CD4-positive, alpha-beta T cell treated with Interleukin-10 for 1 hour (primary cell): ENCODE measurements around the gene CA12.
"Not testable (repeated sequence)": the region's sequence is repeated elsewhere in the genome, so short reads cannot be mapped to it uniquely, and the experiment has no call there.

ENCODE experiments used
- DNase-seq: peaks from one replicate; pipeline ENCODE4 v3.0.0-alpha.2; 2020

The CA12 gene

GRCh38 chr15:63334821-63335220, 46.8 kb downstream of the CA12 start:
- DNase-seq: no peak

DNA sequence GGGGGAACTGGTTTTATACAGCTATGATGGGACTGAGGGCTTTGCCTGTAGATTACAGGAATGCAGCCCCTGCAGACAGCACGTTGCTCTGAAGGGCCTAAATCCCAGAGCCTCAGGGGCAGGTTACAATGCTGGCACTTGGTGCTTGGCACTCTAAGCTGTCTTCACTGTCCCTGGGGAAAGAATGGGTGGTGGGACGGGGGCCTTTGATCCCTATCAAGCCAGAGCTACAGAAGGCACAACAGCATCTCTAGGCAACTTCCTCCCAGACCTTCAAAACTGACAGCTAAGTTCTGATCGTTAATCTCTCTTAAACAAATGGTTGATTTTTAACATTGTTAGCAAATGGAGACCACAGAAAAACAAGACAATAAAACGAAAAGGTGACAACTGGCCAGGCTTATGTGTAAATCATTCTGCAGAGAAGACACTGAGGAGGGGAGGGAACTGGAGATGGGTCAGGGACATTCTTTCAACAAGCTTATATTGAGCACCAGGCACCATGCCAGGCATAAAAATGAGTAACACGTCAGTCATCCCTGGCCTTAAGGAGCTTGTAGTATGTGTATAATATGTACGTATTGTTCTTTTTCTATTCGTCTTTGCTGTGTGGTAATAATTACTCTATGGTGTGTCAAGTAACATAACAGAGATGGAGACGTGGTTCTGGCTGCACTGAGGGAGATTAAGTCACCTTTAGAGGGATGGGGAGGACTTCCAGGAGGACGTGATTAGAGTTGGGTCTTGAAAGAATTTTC, 49.1 kb downstream of the CA12 start:
- no peak for DNase-seq

- no peak for DNase-seq
Measured at GRCh38 chr15:63331456-63331855, 50.2 kb downstream of the CA12 start.

GRCh38 chr15:63330926-63331325, 50.7 kb downstream of the CA12 start:
- no peak for DNase-seq

DNA sequence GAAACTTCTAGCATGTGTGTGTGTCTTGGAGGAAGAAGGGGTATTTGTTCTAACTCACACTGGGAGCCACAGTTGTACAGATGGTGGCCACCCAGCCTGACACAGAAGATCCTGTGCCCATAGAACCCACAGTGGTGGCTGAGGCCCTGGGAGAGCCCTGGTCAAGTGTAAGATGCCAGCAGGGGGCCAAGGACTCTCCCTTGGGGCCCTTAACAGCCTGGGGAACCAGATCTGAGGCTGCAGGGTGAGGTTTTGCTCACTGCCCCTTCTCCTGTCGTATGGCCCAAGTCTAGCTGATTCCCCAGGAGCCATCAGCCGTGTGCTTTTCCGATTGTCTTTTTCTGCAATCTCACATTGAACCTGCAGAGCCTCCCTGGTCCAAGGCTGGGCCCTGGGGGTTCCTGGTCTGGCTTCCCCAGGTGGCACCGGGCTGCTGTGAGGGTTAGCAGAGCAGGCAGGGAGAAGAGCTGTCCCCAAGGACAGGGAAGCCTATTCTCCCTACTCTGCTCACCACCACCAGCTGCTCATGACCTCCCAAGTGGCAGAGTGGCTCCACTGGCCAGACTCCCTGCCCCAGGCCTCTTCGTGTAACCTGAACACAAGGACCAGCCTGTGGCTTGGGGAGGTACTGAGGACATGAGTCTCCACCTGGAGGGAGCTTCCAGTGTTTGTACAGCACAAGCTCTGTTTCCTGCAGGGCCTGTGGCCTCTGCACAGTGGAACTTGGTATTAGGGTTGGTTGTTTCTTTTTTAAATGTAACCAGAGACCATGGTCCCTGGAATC, 51.9 kb downstream of the CA12 start:
- DNase-seq: no peak

GRCh38 chr15:63327648-63328421, 53.8 kb downstream of the CA12 start:
- no peak for DNase-seq

GRCh38 chr15:63324770-63325169, 56.9 kb downstream of the CA12 start:
- DNase-seq: no peak

DNA sequence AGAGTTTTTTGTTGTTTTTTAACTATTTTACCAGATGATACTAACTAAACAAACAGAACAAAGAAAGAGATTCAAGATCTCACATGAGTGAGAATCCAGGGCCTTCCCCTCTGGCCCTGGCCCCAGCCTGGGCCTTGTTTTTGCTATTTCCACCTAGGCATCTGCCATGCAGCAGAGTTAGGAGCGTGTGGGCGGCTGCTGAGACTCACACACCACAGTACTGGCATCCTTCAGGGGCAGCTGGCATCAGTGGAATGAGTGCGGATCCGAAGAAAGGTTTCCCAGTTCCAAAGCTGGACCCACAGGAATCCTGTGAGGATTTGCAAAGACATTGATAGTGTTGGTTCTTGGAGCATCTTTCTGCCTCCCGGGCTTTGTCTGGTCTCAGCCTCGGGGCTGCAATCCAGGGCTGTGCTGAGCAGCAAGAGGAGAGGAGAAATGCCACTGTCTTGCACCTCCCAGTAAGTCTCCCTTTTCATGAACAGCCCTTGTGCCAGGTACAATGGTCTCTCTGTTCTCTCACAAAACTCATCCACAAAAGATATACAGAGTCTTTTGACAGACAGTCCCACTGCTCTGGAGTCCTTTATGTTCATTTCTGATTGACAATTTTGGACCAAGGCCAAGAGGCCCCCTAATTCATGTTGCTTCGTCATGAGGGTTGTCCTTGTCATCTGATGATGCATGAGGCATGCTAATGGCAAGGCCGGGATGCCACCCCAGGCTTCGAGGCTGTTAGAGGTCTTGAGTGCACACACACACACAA, 57.7 kb downstream of the CA12 start:
- DNase-seq: no peak

- no peak for DNase-seq
Measured at GRCh38 chr15:63322541-63322940, 59.1 kb downstream of the CA12 start.

GRCh38 chr15:63321462-63321861, 60.2 kb downstream of the CA12 start:
- DNase-seq: no peak

GRCh38 chr15:63320981-63321380, 60.7 kb downstream of the CA12 start:
- not testable (repeated sequence) for DNase-seq

DNA sequence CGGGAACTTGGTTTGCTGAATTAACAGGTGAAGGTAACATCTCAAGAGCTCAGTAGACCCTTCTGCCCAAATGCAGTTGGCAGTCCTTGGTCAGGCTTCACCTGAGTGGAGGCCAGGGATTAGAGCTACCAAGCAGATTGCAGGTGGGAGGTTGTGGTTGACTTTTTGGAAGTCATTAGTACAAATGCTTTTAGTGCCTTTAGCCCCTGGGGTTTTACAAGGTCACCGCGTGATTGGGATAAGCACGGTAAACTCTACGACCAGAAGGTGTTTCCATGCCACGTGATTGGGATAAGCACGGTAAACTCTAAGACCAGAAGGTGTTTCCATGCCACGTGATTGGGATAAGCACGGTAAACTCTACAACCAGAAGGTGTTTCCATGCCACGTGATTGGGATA, 61.2 kb downstream of the CA12 start:
- DNase-seq: not testable (repeated sequence)

- DNase-seq: no peak
Measured at GRCh38 chr15:63319065-63319464, 62.6 kb downstream of the CA12 start.

- no peak for DNase-seq
Measured at GRCh38 chr15:63318344-63318743, 63.3 kb downstream of the CA12 start.

DNA sequence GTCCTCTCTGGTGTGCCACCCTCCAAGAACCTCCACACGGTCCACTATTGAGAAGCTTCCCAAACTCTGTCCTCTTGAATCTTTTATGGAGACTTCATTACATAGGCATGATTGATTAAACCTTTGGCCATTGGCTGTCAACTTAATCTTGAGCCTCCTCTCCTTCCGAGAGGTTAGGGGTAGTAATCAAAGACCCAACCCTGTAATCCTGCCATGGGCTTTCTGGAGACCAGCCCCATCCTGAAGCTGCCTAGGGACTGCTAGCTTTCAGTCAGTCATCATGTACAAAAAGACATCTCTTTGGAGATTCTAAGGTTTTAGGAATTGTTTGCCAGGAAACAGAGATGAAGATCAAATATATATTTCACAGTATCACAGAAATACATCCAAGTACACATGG, 67.2 kb downstream of the CA12 start:
- no peak for DNase-seq

DNA sequence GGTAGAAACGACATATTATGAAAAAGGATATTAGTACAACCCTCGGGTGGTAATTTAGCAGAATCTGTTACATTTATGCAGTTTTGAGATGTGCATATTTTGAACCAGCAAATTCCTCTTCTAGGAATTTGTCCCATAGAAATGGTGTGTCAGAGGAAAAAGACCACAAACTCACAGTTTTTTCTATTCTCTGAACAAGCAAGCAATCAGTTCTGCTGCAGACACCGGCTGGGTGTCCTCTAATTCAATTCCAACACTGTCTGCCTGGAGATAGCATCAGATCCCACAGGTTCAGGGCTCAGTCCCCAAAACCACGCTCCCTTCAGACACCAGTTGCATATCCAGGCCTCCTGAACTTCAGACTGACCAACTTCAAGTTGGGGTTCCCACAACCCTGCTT, 67.8 kb downstream of the CA12 start:
- DNase-seq: no peak

DNA sequence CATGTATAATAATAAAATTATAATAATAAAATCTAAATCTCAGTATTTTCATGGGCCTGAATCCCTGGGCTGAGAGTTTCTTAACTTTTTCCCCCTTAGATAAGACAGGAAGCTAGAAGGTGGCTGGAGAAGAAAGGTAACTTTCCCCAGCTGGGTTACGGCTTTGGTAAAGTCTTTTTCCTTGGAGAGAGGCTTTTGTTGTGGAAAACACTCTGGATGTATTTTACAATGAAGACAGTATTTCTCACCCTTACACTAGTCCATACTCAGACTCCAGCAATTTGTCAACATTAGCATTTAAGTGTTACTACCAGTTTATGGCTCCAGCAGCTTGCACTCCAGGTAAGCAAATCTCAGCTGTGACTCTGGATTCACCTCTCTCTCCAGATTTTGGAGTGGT, 69.4 kb downstream of the CA12 start:
- no peak for DNase-seq

DNA sequence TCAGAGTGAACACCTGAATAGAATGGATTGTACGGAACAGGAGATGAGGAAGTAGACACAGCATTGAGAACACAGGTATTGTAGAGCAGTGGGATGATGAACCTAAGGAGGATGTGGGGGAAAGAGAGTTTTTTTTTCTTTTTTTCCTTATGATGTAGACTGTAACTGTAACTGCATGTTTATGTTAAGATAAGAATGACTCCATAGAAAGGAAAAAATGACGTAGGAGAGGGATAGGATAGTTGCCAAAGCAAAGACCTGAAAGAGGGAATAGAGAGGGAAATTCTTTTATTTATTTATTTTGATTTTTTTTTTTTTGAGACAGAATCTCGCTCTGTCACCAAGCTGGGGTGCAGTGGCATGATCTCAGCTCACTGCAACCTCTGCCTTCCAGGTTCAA, 71.0 kb downstream of the CA12 start:
- no peak for DNase-seq

GRCh38 chr15:63308947-63309346, 72.7 kb downstream of the CA12 start:
- no peak for DNase-seq

- no peak for DNase-seq
Measured at GRCh38 chr15:63308491-63308890, 73.2 kb downstream of the CA12 start.

GRCh38 chr15:63306492-63307073, 75.1 kb downstream of the CA12 start:
- no peak for DNase-seq

DNA sequence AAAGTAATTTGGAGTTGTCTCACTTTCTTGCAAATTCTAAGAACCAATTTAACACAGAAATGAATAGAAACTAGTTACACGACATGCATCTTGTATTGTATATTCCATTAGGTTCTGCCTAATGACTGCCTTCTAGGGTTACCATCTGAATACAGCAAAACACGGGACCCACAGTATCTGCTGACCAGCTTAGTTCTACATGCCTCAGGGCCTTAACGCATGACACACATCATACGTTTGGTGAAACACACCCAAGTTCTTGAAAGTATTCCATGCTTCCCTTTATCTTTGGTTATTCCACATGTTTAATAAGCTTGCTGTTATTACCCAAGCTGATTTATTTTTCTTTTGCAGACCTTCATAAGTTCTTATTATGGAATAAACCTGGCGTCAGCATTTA, 76.4 kb downstream of the CA12 start:
- DNase-seq: no peak

GRCh38 chr15:63301088-63301487, 80.6 kb downstream of the CA12 start:
- no peak for DNase-seq
